Heart left ventricle (tissue), 16 donors: ENCODE data around the gene ADGRD1. TPM values are rescaled to one million over a fixed set of nuclear protein-coding genes. Genes with fewer than 3 reads are reported as not detected.

Experiments
- ATAC-seq, 4 donors: fragments of 200-7000 bp; cut with Tn5 transposase; one replicate each; pipeline ENCODE4 v1.9.1; 2020 to 2022; ENCODE audit warnings: moderate library complexity in 4 of 4, mild to moderate bottlenecking in 3 of 4, moderate number of reproducible peaks in 1 of 4
- DNase-seq, 5 donors: peaks; one replicate each; pipeline ENCODE4 v3.0.0-alpha.2; 2020
- H3K27ac ChIP-seq, 12 donors: fragments of 200-600 bp; sonication (generic) in 4 of 12; one replicate each; pipeline versions ENCODE4 v1.5.0 to v1.8.0; 2016 to 2022; ENCODE audit warnings: mild to moderate bottlenecking in 2 of 12
- H3K27me3 ChIP-seq, 9 donors: fragments of 200-600 bp; sonication (generic) in 2 of 9; one replicate each; pipeline versions ENCODE4 v1.5.1 to v1.8.0; 2016 to 2022; ENCODE audit warnings: mild to moderate bottlenecking in 3 of 9
- H3K36me3 ChIP-seq, 9 donors: fragments of 200-600 bp; sonication (generic) in 2 of 9; one replicate each; pipeline versions ENCODE4 v1.5.0 to v1.8.0; 2018 to 2022; ENCODE audit warnings: mild to moderate bottlenecking in 2 of 9
- H3K4me1 ChIP-seq, 12 donors: fragments of 200-600 bp; sonication (generic) in 4 of 12; one replicate each; pipeline versions ENCODE4 v1.5.0 to v1.8.0; 2016 to 2022; ENCODE audit warnings: mild to moderate bottlenecking in 3 of 12
- H3K4me3 ChIP-seq, 12 donors: fragments of 200-600 bp; sonication (generic) in 4 of 12; one replicate each; pipeline versions ENCODE4 v1.5.0 to v1.8.0; 2017 to 2022; ENCODE audit warnings: mild to moderate bottlenecking in 9 of 12, moderate library complexity in 4 of 12
- H3K9me3 ChIP-seq, 12 donors: fragments of 200-600 bp; sonication (generic) in 4 of 12; one replicate each; pipeline versions ENCODE4 v1.5.0 to v1.8.0; 2016 to 2022; ENCODE audit warnings: mild to moderate bottlenecking in 1 of 12
- POLR2A ChIP-seq, 2 donors: fragments of 450-650 bp; IDR thresholded peaks; one replicate each; pipeline ENCODE4 v1.6.1; 2017; ENCODE audit warnings: antibody characterized with exemption in 2 of 2, mild to moderate bottlenecking in 2 of 2, moderate library complexity in 2 of 2
- WGBS, 4 donors: extraction: QIAGEN DNeasy Blood & Tissue Kit in 2 of 4; methylation state at CpG; one replicate each; pipeline versions ENCODE4 v1.1.5 to v1.1.7; 2013 to 2018; 5-methylcytosine and 5-hydroxymethylcytosine counted together
- intact Hi-C, 10 donors: fragments of 100-400 bp; cut with DNase I; formaldehyde crosslinking; loops; one replicate each; pipeline versions ENCODE4 v1.11.1 to v1.14.2; 2022
- polyA plus RNA-seq, 2 donors: library from polyadenylated mRNA; stranded (reverse); fragments of 200-250 nt; gene quantifications; one replicate each; pipeline ENCODE4 v1.2.3, GENCODE V29; 2013
- total RNA-seq, 9 donors: library from RNA; depleted of rRNA in 2 of 9; stranded (reverse); fragments of >200 nt in 2 of 9; fragmentation: NEBNext Ultra II Directional in 3 of 9; extraction: Animal tissue kit (Norgen Biotek cat#: 25700) in 3 of 9; gene quantifications; one replicate each; pipeline versions ENCODE4 v1.1.0 to v1.2.4, GENCODE V29; 2016 to 2023
- TF ChIP-seq, protein P1 (sequence below), 12 donors: fragments of 200-600 bp; sonication (generic) in 4 of 12; IDR thresholded peaks; one replicate each; pipeline versions ENCODE4 v1.5.0 to v1.8.0; 2018 to 2022; ENCODE audit warnings: antibody characterized with exemption in 12 of 12, mild to moderate bottlenecking in 5 of 12
- donor health status: ischemic (EF 13 %, LVEDD 7.1; RV severe dilation, severe dysfunction).
- donor health status: healthy with polysubstance abuse.
- donor health status: DM: no; HTN: yes; CAD: no.
- donor health status: DM: no; HTN: no; CAD: no.
- donor health status: ischemic (EF 25% LVEDD 6.9; RV normal size, moderate dysfunction).
- donor health status: ischemic (EF 25% LVEDD 5.7; RV mildly dilated, moderate dysfunction).
- donor health status: healthy.
- donor health status: DM: yes; HTN: yes; CAD: no.
- donor health status: ischemic (EF 35%, LVEDD 5.7; RV mildly dilated, moderate dysfunction).
- donor health status: nonischemic (EF 11% LVEDD 7.7; RV severe dilation, severe dysfunction).
- donor health status: DM: yes; HTN: yes; CAD: no.
- donor health status: PGD.
- donor health status: ischemic (EF 29% LVEDD 5.4; RV normal size, mild dysfunction).
- donor health status: nonischemic (EF 23%, LVEDD 6.1; RV moderate dilation, normal function).

ADGRD1 gene
- total and polyA plus RNA-seq, 11 donors = 22.7 to 109 (median 66.3) TPM

DNA sequence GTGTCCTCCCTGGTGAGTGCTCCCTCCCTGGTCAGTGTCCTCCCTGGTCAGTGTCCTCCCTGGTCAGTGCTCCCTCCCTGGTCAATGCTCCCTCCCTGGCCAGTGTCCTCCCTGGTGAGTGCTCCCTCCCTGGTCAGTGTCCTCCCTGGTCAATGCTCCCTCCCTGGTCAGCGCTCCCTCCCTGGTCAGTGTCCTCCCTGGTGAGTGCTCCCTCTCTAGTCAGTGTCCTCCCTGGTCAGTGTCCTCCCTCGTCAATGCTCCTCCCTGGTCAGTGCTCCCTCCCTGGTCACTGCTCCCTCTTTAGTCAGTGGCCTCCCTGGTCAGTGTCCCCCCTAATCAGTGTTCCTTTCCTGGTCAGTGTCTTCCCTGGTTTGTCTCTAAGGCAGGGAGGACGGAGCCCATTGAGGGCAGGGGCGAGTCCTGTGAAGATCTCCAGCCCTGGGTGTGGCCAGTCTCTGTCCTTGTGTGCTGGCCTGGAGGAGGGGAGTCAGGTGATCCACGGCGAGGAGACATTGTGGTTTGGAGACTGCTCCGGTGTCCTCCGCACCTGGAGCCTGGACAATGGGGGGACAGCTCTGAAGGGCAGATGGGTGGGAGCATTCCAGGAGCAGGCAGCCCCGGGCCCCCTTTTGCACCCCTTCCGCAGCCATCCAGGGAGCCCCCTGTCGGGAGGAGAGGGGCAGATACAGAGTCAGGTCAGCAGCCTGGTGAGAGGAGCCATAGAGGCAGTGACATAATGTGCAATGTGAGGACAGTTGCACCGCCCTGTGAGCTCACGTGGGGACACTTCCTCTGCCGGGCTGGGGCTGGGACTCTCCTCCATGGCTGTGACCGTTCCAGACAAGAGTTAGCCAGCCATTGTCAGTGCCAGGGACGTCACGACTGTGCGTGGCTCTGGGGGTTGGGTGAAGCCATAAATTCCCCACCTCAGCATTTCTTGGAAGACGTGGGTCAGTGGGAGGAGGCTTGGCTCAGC, 93.4 kb downstream of the ADGRD1 start:
- H3K4me3 ChIP-seq = no peak overlapping the region
- intact Hi-C loops = loop anchor here in 1 of 10 donors (5.0 kb wide), 1 partner anchor 40 kb away; no protein-coding TSS in a partner anchor
- TF ChIP-seq, protein P1, sequence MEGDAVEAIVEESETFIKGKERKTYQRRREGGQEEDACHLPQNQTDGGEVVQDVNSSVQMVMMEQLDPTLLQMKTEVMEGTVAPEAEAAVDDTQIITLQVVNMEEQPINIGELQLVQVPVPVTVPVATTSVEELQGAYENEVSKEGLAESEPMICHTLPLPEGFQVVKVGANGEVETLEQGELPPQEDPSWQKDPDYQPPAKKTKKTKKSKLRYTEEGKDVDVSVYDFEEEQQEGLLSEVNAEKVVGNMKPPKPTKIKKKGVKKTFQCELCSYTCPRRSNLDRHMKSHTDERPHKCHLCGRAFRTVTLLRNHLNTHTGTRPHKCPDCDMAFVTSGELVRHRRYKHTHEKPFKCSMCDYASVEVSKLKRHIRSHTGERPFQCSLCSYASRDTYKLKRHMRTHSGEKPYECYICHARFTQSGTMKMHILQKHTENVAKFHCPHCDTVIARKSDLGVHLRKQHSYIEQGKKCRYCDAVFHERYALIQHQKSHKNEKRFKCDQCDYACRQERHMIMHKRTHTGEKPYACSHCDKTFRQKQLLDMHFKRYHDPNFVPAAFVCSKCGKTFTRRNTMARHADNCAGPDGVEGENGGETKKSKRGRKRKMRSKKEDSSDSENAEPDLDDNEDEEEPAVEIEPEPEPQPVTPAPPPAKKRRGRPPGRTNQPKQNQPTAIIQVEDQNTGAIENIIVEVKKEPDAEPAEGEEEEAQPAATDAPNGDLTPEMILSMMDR (IDR thresholded peaks at IDR 0.05) = peak in 2 of 12 donors; percentile 7 to 14
- TF ChIP-seq POLR2A (IDR thresholded peaks at IDR 0.05) = no peak
- peaks cover 0 to 17% (median 0%) of the 10 kb centered on the region in 9 donors for H3K36me3 ChIP-seq
- peak overlapping the region in 9 of 12 donors; percentile 60 to 93 (median 81) for H3K27ac ChIP-seq
- peak; percentile 50 to 79 (median 54) for ATAC-seq
- peaks cover 4 to 37% (median 26%) of the 10 kb centered on the region in 12 donors for H3K4me1 ChIP-seq
- H3K27me3 ChIP-seq = no peaks in the 10 kb centered on the region
- H3K9me3 ChIP-seq = no peaks in the 10 kb centered on the region
- peak; percentile 61 to 77 (median 72) for DNase-seq
- WGBS, 4 donors = 52 to 69% (median 68%) methylated on average over 14 to 19 of the region's 19 CpGs

DNA sequence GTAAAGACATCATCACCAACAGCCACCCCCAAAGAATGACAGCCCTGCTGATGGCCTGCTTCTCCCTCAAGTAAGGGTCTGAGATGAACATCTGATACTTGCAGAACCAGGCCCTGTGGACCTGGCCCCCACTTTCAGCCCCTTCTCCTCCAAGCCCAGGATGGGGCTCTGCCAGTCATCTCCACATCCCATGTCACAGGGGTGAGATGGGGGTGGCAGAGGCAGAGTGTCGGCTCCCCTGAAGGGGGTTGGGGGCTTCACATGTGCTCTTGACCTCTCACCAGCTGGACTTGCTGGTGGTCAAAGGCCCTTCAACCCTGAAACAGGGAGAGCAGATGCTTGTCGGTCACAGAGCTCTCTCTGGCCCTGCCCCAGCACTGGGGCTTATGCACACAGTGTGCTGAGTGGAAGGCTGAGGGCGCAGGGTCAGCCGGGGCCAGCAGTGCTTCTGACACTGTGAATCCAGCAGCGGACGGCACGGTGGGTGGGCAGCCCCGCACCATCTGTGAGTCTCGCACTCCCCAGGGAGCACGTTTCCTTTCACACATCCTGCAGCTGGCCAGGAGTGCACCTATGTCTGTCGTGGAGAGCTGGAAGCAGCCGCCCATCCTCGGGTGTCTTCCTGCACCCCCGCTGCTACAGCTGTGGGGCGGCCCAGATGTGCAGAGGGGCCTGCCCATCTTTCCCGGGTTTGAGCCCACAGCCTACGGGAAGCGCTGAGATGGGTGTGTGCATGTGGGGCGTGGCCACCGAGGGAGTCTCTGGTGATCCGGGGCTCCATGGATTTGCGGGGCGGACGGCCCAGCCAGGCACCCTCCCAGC, 94.3 kb downstream of the ADGRD1 start:
- Histone ChIP-seq H3K27ac (peak overlapping the region in 11 of 12 donors; percentile 36 to 93 (median 75)), H3K27me3 (no peaks in the 10 kb centered on the region), H3K4me3 (no peak overlapping the region), H3K4me1 (peaks cover 4 to 37% (median 26%) of the 10 kb centered on the region in 12 donors), H3K36me3 (peaks cover 0 to 13% (median 0%) of the 10 kb centered on the region in 9 donors), H3K9me3 (no peaks in the 10 kb centered on the region)
- DNase-seq = peak; percentile 53 to 78 (median 73)
- 44 to 64% (median 56%) methylated on average over 24 of the region's 24 CpGs for WGBS, 4 donors
- TF ChIP-seq, protein P1 (IDR thresholded peaks at IDR 0.05) = no peak
- no peak for TF ChIP-seq POLR2A (IDR thresholded peaks at IDR 0.05)
- ATAC-seq = peak; percentile 41 to 75 (median 53)
- intact Hi-C loops = loop anchor here in 1 of 10 donors (5.0 kb wide), 1 partner anchor 39 kb away; no protein-coding TSS in a partner anchor

DNA sequence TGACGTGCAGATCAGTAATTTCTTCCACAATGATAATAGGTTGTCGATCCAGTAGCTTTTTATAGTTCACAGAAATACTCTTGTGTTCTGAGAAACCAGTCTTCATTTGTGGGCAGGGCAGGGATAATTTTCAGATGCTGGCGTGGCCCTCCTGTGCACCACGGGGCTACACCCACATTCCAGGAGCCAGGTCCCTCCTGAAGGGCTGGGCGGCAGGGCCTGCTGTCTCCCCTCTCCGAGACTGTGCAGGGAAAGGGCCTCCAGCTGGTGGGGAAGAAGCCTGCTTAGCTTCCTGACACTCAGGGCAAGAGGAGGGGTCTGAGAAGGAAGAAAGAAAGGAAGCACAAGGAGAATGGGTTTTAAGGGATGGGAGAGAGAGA, 94.9 kb downstream of the ADGRD1 start:
- ATAC-seq = peak in 1 of 4 donors; percentile 1
- 53 to 66% (median 59%) methylated on average over 6 of the region's 6 CpGs for WGBS, 4 donors

More for the DNA sequence above, 94.9 kb downstream of the ADGRD1 start:
- no peak for DNase-seq
- no peaks in the 10 kb centered on the region for H3K27me3 ChIP-seq
- H3K4me3 ChIP-seq = no peak overlapping the region
- H3K27ac ChIP-seq = peak overlapping the region in 11 of 12 donors; percentile 34 to 93 (median 75)
- no peaks in the 10 kb centered on the region for H3K9me3 ChIP-seq
- H3K36me3 ChIP-seq = peaks cover 0 to 10% (median 0%) of the 10 kb centered on the region in 9 donors
- TF ChIP-seq POLR2A (IDR thresholded peaks at IDR 0.05) = no peak
- TF ChIP-seq, protein P1 (IDR thresholded peaks at IDR 0.05) = no peak
- peaks cover 4 to 37% (median 26%) of the 10 kb centered on the region in 12 donors for H3K4me1 ChIP-seq
- intact Hi-C loops = loop anchor here in 1 of 10 donors (5.0 kb wide), 1 partner anchor 39 kb away; no protein-coding TSS in a partner anchor
